GM12872 (cell line): ENCODE measurements around the gene PDE4D.

Experiments
- CTCF ChIP-seq: IDR thresholded peaks from 3 replicates; pipeline ENCODE4 v1.5.1; 2011; ENCODE audit warnings: low read depth, mild to moderate bottlenecking, low read length, moderate library complexity; ENCODE audit not compliant: insufficient read depth

PDE4D gene

GRCh38 chr5:59506285-59506877, 387.1 kb downstream of the PDE4D start:
- TF ChIP-seq CTCF = no peak

- no peak for TF ChIP-seq CTCF
Measured at GRCh38 chr5:59504043-59504442, 389.5 kb downstream of the PDE4D start.

GRCh38 chr5:59503220-59503619, 390.3 kb downstream of the PDE4D start:
- TF ChIP-seq CTCF = no peak

- TF ChIP-seq CTCF = no peak
Measured at GRCh38 chr5:59501316-59501715, 392.2 kb downstream of the PDE4D start.

GRCh38 chr5:59500014-59500413, 393.5 kb downstream of the PDE4D start:
- TF ChIP-seq CTCF = no peak

GRCh38 chr5:59497207-59497606, 396.3 kb downstream of the PDE4D start:
- TF ChIP-seq CTCF = no peak

GRCh38 chr5:59496524-59497134, 396.9 kb downstream of the PDE4D start:
- peak; percentile 75 for TF ChIP-seq CTCF
